ENCODE data around the gene KRT79.
A peak's percentile ranks its signal among the peaks of the same experiment; 100 is the strongest.

KRT79 gene

DNA sequence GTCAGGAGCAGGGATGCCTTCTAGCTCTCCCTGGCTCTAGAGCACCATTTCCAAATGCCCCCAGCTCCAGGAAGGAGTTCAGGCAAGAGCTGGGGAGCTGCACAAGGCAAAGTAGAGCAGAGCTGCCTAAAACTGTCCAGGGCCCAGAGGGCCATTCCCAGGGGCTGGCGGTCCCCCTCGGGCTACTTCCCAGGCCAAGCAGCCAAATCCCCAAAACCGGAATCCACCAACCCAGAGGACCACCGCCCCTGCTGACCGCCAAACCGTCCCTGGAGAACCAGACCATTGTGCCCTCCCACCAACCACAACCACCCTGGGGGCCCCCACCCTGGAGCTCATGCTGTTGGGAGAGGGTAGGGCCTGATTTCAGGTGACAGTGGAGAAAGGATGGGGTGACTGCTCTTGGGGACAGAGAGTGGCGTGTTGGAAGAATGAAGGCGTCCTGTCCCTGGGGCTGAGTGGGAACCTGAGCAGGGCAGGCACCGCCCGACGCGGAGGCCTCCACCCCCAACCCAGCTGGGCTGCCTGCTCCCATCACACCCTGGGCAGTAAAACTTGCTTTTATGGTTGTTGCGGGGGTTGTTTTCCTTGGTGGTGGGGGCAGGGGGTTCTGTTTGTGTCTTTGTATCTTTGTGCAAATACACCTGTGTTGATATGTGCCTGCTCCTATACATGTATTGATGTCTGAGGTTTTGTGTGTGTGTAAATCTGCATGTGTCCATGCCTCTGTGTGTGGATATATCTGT, 38.7 kb upstream of the KRT79 start:
- Histone ChIP-seq H3K9me3 (ENCODE audit: control insufficient read depth in 1 of 2, low read length in 2 of 2) (no peaks in the 10 kb centered on the region), H3K4me1 (ENCODE audit: control insufficient read depth in 1 of 2, insufficient read depth in 2 of 2, low read length in 2 of 2) (peaks cover 13 to 21% of the 10 kb centered on the region in 2 donors), H3K4me3 (ENCODE audit: low read depth in 1 of 2, low read length in 2 of 2) (no peak overlapping the region), H3K36me3 (ENCODE audit: control insufficient read depth in 1 of 2, insufficient read depth in 2 of 2, low read length in 2 of 2) (no peaks in the 10 kb centered on the region), H3K27ac (ENCODE audit: low read length) (peak overlapping the region; percentile 85), H3K27me3 (ENCODE audit: low read depth, low read length) (no peaks in the 10 kb centered on the region)

DNA sequence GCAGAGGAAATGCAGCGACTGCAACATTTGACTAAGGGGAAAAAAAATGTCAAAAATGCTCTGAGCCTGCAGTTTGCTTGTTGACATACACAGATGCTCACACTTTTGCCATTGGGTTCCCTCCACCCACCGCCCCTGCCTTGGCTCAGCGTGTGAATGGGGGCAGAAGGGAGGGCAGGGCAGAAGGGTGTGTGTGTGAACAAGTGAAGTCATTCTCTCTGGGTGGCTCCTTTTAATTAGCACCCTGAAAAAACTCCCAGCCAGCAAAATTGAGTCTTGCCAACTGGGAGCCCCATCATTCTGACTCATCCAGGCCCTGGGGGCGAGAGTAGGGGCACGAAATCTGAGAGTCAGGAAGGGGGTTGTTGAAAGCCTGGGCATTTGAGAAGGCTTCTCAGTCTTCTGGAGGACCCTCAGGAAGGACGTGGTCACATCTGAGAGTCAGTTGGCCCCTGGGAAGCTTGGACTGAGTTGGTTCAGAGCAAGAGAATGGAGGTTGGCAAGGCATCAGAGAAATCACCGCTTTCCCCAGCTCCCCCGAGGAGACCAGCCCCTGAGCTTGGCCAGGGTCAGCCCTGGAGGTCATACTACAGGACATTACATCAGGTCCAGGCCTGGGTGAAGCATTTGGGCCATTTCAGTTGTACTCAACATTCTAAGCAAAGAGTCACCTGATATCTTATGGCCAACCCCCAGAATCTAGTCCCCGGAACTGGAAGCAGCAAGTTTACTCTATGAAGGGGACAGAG, 37.4 kb upstream of the KRT79 start:
- Histone ChIP-seq H3K27ac (ENCODE audit: low read length) (peak overlapping the region; percentile 48), H3K9me3 (ENCODE audit: control insufficient read depth in 1 of 2, low read length in 2 of 2) (no peaks in the 10 kb centered on the region), H3K27me3 (ENCODE audit: low read depth, low read length) (no peaks in the 10 kb centered on the region), H3K36me3 (ENCODE audit: control insufficient read depth in 1 of 2, insufficient read depth in 2 of 2, low read length in 2 of 2) (no peaks in the 10 kb centered on the region), H3K4me3 (ENCODE audit: low read depth in 1 of 2, low read length in 2 of 2) (no peak overlapping the region), H3K4me1 (ENCODE audit: control insufficient read depth in 1 of 2, insufficient read depth in 2 of 2, low read length in 2 of 2) (peaks cover 16 to 21% of the 10 kb centered on the region in 2 donors)

DNA sequence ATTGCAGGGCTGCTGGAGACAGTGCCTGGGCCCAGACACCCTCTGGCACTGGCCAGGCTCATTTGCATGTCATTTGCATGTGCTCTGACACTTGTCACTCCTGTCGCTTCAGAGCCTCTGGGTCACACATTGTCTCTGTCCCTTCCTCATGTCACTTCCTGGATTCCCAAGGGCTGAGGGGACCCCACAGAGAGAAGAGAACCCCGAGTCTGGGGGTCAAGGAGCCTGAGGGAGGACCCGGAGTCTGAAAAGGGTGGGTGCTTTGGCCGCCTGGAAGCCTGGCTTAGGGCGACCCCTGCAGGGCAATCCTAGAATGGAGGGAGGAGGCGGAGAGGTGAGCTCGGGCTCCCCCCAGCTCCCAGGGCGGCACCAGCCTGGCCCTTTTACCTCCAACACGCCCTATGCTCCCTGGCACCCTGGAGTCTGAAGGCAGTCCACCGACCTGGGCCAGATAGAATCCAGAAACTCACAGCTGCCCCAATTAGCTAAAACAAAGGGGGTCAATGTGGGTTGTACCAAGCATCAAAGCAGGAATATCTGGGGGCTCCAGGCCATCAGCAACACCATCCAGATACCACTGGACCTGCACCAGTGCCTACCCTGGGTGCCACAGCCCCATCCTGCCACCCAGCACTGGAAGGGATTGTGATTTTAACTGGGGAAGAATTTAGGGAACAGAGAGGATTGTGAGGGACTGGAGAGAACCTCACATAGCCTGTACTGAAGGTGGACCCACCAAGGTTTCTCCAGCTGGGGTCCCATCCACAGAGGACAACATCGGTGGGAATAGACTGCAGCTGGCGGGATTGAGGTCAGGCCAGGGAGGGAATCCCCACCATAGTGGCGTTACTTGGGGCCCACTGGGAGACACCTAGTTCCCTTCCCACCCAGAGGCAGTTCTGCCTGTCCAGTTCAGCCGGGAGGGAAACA, 36.5 kb upstream of the KRT79 start:
- Histone ChIP-seq H3K4me3 (ENCODE audit: low read depth in 1 of 2, low read length in 2 of 2) (no peak overlapping the region), H3K36me3 (ENCODE audit: control insufficient read depth in 1 of 2, insufficient read depth in 2 of 2, low read length in 2 of 2) (no peaks in the 10 kb centered on the region), H3K27me3 (ENCODE audit: low read depth, low read length) (no peaks in the 10 kb centered on the region), H3K27ac (ENCODE audit: low read length) (peak overlapping the region; percentile 48), H3K4me1 (ENCODE audit: control insufficient read depth in 1 of 2, insufficient read depth in 2 of 2, low read length in 2 of 2) (peaks cover 16 to 21% of the 10 kb centered on the region in 2 donors), H3K9me3 (ENCODE audit: control insufficient read depth in 1 of 2, low read length in 2 of 2) (no peaks in the 10 kb centered on the region)

DNA sequence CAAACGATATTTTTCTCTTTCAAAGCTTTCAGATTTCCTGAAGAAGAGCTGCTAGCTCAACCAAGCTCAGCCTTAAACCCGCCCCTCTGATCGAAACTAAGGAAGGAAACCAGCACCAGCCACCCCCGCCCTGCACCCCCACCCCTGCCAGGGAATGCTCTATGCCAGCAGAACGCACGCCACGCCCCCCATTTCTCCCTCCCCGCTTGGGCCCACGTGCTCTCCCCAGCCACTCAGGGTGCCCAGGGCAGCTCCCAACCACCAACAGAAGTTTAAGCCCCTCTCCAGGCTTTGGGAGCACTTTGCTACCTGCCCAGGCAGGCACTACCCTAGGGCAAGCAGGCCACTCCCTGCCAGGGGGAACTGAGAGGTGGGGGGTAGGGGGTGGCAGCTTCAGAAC, 33.5 kb upstream of the KRT79 start:
- Histone ChIP-seq H3K4me1 (ENCODE audit: control insufficient read depth in 1 of 2, insufficient read depth in 2 of 2, low read length in 2 of 2) (peaks cover 9 to 12% of the 10 kb centered on the region in 2 donors), H3K9me3 (ENCODE audit: control insufficient read depth in 1 of 2, low read length in 2 of 2) (no peaks in the 10 kb centered on the region), H3K27me3 (ENCODE audit: low read depth, low read length) (no peaks in the 10 kb centered on the region), H3K4me3 (ENCODE audit: low read depth in 1 of 2, low read length in 2 of 2) (no peak overlapping the region), H3K36me3 (ENCODE audit: control insufficient read depth in 1 of 2, insufficient read depth in 2 of 2, low read length in 2 of 2) (no peaks in the 10 kb centered on the region), H3K27ac (ENCODE audit: low read length) (no peak overlapping the region)

DNA sequence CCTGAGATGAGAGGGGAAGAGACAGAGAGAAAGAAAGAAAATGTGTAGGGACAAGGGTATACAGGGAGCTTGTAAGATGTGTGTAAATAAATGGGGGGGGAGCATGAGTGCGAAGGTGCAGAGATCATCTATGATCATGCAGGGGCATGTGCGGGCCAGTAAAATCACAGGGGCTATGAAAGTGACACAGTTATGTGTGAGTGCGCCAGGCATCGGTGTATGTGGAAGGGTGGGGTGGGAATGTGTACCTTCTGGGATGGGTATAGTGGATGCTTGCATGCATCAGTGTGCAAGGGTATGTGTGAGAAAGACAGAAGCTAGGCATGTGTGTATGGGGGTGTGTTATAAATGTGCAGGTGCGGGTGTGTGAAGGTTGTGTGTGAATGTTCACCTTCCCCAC, 33.0 kb upstream of the KRT79 start:
- no peak overlapping the region for H3K4me3 ChIP-seq (ENCODE audit: low read depth in 1 of 2, low read length in 2 of 2)
- no peak overlapping the region for H3K27ac ChIP-seq (ENCODE audit: low read length)
- no peaks in the 10 kb centered on the region for H3K36me3 ChIP-seq (ENCODE audit: control insufficient read depth in 1 of 2, insufficient read depth in 2 of 2, low read length in 2 of 2)
- H3K4me1 ChIP-seq (ENCODE audit: control insufficient read depth in 1 of 2, insufficient read depth in 2 of 2, low read length in 2 of 2), result peaks cover 9 to 12% of the 10 kb centered on the region in 2 donors
- H3K27me3 ChIP-seq (ENCODE audit: low read depth, low read length), result no peaks in the 10 kb centered on the region
- no peaks in the 10 kb centered on the region for H3K9me3 ChIP-seq (ENCODE audit: control insufficient read depth in 1 of 2, low read length in 2 of 2)

DNA sequence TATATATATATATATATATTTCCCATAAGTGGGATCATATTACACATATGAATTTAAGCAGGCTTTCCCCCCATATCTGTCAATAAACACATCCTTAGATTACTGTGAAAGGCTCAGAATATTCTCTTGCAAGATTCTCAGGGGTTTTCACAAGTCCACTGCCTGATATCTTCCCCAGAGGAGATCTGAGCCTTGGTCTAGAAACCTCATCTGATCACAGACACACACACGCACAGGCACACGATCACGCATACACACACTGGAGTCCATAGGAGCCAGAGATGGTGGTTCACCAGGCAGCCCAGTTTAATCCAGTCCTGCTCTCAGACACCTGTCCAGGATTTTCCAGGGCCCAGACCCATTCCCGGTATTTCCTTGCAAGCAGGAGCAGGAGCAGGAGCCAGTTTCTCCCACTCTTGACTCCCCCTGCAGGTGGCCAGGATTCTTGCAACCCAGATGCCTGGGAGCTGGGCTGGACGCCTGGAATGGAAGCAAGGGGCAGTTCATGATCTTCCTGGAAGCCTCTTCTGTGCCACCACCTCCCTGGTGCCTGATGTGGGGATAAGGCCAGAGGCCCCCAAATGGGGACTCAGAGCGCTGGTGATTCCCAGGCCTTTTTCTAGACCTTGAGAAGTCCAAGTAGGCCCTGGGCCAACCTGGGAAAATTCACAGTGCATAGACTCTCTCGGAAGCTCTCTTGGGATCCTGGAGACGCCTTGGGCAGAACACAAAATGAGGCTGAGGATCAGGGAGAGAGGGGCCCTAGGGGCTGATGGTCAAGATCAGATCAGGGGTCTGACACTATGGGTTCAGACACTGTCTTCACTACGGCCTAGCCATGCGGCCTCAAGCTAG, 31.2 kb upstream of the KRT79 start:
- no peaks in the 10 kb centered on the region for H3K27me3 ChIP-seq (ENCODE audit: low read depth, low read length)
- peaks cover 0 to 4% of the 10 kb centered on the region in 2 donors for H3K4me1 ChIP-seq (ENCODE audit: control insufficient read depth in 1 of 2, insufficient read depth in 2 of 2, low read length in 2 of 2)
- H3K36me3 ChIP-seq (ENCODE audit: control insufficient read depth in 1 of 2, insufficient read depth in 2 of 2, low read length in 2 of 2), result no peaks in the 10 kb centered on the region
- no peak overlapping the region for H3K4me3 ChIP-seq (ENCODE audit: low read depth in 1 of 2, low read length in 2 of 2)
- no peaks in the 10 kb centered on the region for H3K9me3 ChIP-seq (ENCODE audit: control insufficient read depth in 1 of 2, low read length in 2 of 2)
- no peak overlapping the region for H3K27ac ChIP-seq (ENCODE audit: low read length)

DNA sequence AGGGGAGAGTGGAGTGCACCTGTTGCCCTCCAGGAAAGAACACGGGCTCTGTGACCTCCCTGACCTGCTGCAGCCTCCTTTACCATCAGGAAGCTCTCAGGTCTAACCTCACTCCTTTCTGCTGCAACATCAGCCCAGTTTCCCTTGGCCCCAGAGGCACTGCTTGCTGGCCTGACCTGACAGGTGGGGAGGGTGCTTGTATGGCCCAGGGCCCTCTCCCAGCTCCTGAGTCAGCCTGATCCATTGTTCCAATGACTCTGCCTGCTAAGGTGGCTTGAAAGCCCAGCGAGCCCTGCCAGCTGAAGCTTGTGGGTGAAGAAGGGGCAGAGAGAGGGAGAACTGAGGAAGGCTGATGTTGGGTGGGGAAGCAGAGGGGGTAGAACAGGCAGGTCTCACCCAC, 27.9 kb upstream of the KRT79 start:
- no peak overlapping the region for H3K4me3 ChIP-seq (ENCODE audit: low read depth in 1 of 2, low read length in 2 of 2)
- no peaks in the 10 kb centered on the region for H3K36me3 ChIP-seq (ENCODE audit: control insufficient read depth in 1 of 2, insufficient read depth in 2 of 2, low read length in 2 of 2)
- H3K4me1 ChIP-seq (ENCODE audit: control insufficient read depth in 1 of 2, insufficient read depth in 2 of 2, low read length in 2 of 2), result no peaks in the 10 kb centered on the region
- no peaks in the 10 kb centered on the region for H3K9me3 ChIP-seq (ENCODE audit: control insufficient read depth in 1 of 2, low read length in 2 of 2)
- H3K27me3 ChIP-seq (ENCODE audit: low read depth, low read length), result no peaks in the 10 kb centered on the region
- no peak overlapping the region for H3K27ac ChIP-seq (ENCODE audit: low read length)

DNA sequence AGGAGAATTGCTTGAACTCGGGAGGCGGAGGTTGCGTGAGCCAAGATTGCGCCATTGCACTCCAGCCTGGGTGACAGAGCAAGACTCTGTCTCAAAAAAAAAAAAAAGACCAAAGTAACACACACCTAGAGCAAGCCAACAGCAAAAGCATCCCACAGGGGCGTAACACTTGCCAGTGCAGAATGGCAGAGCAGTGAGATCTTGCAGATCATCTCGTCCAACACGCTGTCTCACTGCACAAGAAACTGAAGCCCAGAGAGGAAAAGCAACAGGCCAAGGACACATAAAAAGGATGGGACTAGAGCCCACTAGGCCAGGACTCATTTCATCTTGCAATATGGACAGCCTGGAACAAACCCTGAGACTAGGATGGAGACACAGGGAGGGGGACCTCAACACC, 27.4 kb upstream of the KRT79 start:
- Histone ChIP-seq H3K9me3 (ENCODE audit: control insufficient read depth in 1 of 2, low read length in 2 of 2) (no peaks in the 10 kb centered on the region), H3K4me3 (ENCODE audit: low read depth in 1 of 2, low read length in 2 of 2) (no peak overlapping the region), H3K4me1 (ENCODE audit: control insufficient read depth in 1 of 2, insufficient read depth in 2 of 2, low read length in 2 of 2) (no peaks in the 10 kb centered on the region), H3K27me3 (ENCODE audit: low read depth, low read length) (no peaks in the 10 kb centered on the region), H3K36me3 (ENCODE audit: control insufficient read depth in 1 of 2, insufficient read depth in 2 of 2, low read length in 2 of 2) (no peaks in the 10 kb centered on the region), H3K27ac (ENCODE audit: low read length) (no peak overlapping the region)

DNA sequence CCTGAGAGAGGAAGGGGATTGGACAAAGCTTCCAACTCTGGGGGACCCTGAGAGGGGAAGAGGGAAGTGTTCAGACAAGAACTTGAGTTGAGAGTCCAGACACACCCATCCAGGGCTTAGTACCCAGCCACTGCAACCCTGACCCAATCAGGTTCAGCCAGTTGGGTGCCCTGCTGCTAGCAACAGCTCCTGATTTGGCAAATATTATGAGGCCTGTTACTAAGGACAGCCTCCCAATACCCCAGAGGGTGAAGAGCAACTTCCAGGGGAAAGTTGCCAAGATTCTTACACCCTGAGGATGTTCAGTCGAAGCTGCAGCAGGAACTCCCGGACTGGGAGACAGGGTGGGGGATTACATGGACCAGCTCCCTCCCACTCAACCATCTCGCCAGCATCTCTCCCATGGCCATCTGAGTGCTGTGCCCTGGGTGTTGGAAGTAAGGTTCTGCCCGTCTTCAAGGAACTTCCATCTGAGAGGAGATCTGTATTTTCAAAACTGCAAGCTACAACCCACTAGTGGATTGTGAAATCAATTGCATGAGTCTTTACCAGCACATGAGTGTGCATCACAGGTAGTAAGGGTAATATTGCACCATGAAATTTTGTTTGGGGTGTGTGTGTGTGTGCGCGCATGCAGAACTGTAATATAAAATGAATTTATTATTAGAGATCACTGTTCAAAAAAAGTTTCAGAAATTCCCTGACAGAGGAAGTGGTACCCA, 26.2 kb upstream of the KRT79 start:
- Histone ChIP-seq H3K36me3 (ENCODE audit: control insufficient read depth in 1 of 2, insufficient read depth in 2 of 2, low read length in 2 of 2) (no peaks in the 10 kb centered on the region), H3K27me3 (ENCODE audit: low read depth, low read length) (no peaks in the 10 kb centered on the region), H3K4me1 (ENCODE audit: control insufficient read depth in 1 of 2, insufficient read depth in 2 of 2, low read length in 2 of 2) (no peaks in the 10 kb centered on the region), H3K9me3 (ENCODE audit: control insufficient read depth in 1 of 2, low read length in 2 of 2) (no peaks in the 10 kb centered on the region), H3K4me3 (ENCODE audit: low read depth in 1 of 2, low read length in 2 of 2) (no peak overlapping the region), H3K27ac (ENCODE audit: low read length) (no peak overlapping the region)

DNA sequence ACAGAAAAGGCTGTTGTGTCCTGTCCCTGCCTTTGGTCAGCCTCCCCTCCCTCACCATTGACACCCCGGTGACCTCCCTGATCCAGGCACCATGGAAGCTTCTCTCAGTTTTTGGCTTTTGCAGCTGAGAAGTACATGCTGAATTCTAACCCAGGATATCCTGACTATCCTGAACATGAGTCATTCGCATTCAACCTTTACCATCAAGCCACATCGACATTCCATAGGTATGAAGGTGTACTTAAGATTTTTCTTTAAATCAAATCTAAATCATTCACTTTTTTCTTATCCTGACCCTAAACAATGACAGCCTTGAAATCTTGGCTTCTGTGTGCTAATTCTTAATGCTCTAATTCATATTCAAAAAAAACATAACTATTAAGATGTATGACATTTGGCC, 23.4 kb upstream of the KRT79 start:
- Histone ChIP-seq H3K36me3 (ENCODE audit: control insufficient read depth in 1 of 2, insufficient read depth in 2 of 2, low read length in 2 of 2) (no peaks in the 10 kb centered on the region), H3K27me3 (ENCODE audit: low read depth, low read length) (no peaks in the 10 kb centered on the region), H3K4me1 (ENCODE audit: control insufficient read depth in 1 of 2, insufficient read depth in 2 of 2, low read length in 2 of 2) (no peaks in the 10 kb centered on the region), H3K4me3 (ENCODE audit: low read depth in 1 of 2, low read length in 2 of 2) (no peak overlapping the region), H3K27ac (ENCODE audit: low read length) (no peak overlapping the region), H3K9me3 (ENCODE audit: control insufficient read depth in 1 of 2, low read length in 2 of 2) (no peaks in the 10 kb centered on the region)

Measured in muscle layer of duodenum (tissue), 2 donors.